IMR-90 (cell line): Measurements from ENCODE around the gene VKORC1L1. TPM values are rescaled to one million over a fixed set of nuclear protein-coding genes. Genes with fewer than 3 reads are reported as not detected.

Experiments used
- ATAC-seq: fragments of 200-7000 bp; cut with Tn5 transposase; 2 replicates; pipeline ENCODE4 v1.9.1; 2020; ENCODE audit warnings: low read depth, mild to moderate bottlenecking, moderate library complexity
- BruUV-seq: library from RNA; stranded (reverse); fragments of 400-500 nt; replicated peaks from 2 replicates; lab custom pipeline; 2021; lab: Mats Ljungman, UMichigan
- CTCF ChIA-PET: fragments of 300-600 bp; formaldehyde crosslinking; extraction: SDS; loops from one replicate; lab custom pipeline; 2021; ENCODE audit warnings: antibody characterized with exemption; lab: Yijun Ruan, JAX
- POLR2A ChIA-PET: fragments of 300-600 bp; sonication (Branson Sonifier 250); formaldehyde crosslinking; loops from one replicate; lab custom pipeline; 2022; ENCODE audit warnings: antibody characterized with exemption; ENCODE audit not compliant: unreplicated experiment; lab: Charles Lee
- DNase-seq: peaks from one replicate; pipeline ENCODE4 v3.0.0; 2013
- H2AFZ ChIP-seq: replicated peaks from 2 replicates; pipeline ENCODE3; 2013; ENCODE audit warnings: low read length, mild to moderate bottlenecking; ENCODE audit not compliant: poor library complexity
- H2AK5ac ChIP-seq: 2 replicates; pipeline ENCODE4 v1.6.1; 2013; ENCODE audit warnings: low read depth, low read length, inconsistent platforms
- H2AK9ac ChIP-seq: replicated peaks from 2 replicates; pipeline ENCODE3; 2013; ENCODE audit warnings: mild to moderate bottlenecking, low read depth, low read length, moderate library complexity; ENCODE audit not compliant: poor library complexity
- H2BK120ac ChIP-seq: 2 replicates; pipeline ENCODE4 v1.6.1; 2013; ENCODE audit warnings: low read depth, low read length, inconsistent platforms
- H2BK15ac ChIP-seq: 3 replicates; pipeline ENCODE4 v1.6.1; 2013; ENCODE audit warnings: low read depth, low read length, inconsistent platforms
- H2BK20ac ChIP-seq: 2 replicates; pipeline ENCODE4 v1.6.1; 2013; ENCODE audit warnings: low read depth, mild to moderate bottlenecking, inconsistent platforms, low read length, moderate library complexity
- H2BK5ac ChIP-seq: 2 replicates; pipeline ENCODE4 v1.6.1; 2013; ENCODE audit warnings: mild to moderate bottlenecking, low read depth, low read length, inconsistent platforms; ENCODE audit not compliant: poor library complexity, severe bottlenecking
- H3K14ac ChIP-seq: replicated peaks from 2 replicates; pipeline ENCODE4 v1.6.1; 2013; ENCODE audit warnings: low read depth, low read length, inconsistent platforms
- H3K18ac ChIP-seq: 2 replicates; pipeline ENCODE4 v1.6.1; 2013; ENCODE audit warnings: low read depth, low read length, control low read depth
- H3K23ac ChIP-seq: 2 replicates; pipeline ENCODE4 v1.6.1; 2013; ENCODE audit warnings: low read depth, low read length, inconsistent platforms
- H3K27ac ChIP-seq: 2 replicates; pipeline ENCODE4 v1.5.1; 2013; ENCODE audit warnings: mild to moderate bottlenecking, control low read depth, low read length; ENCODE audit not compliant: insufficient read depth
- H3K27me3 ChIP-seq: 2 replicates; pipeline ENCODE4 v1.6.1; 2013; ENCODE audit warnings: low read length; ENCODE audit not compliant: control insufficient read depth, insufficient read depth
- H3K36me3 ChIP-seq: 2 replicates; pipeline ENCODE4 v1.6.1; 2013; ENCODE audit warnings: low read length, mixed read lengths; ENCODE audit not compliant: control insufficient read depth, insufficient read depth
- H3K4ac ChIP-seq: 2 replicates; pipeline ENCODE4 v1.6.1; 2013; ENCODE audit warnings: low read depth, low read length, inconsistent platforms
- H3K4me1 ChIP-seq: 2 replicates; pipeline ENCODE4 v1.6.1; 2013; ENCODE audit warnings: low read length, mixed read lengths; ENCODE audit not compliant: control insufficient read depth, insufficient read depth
- H3K4me2 ChIP-seq: 2 replicates; pipeline ENCODE4 v1.6.1; 2013; ENCODE audit warnings: low read depth, mild to moderate bottlenecking, control low read depth, low read length, moderate library complexity
- H3K4me3 ChIP-seq: 2 replicates; pipeline ENCODE4 v1.5.1; 2013; ENCODE audit warnings: low read depth, mild to moderate bottlenecking, control low read depth, low read length, moderate library complexity; ENCODE audit not compliant: insufficient read depth
- H3K56ac ChIP-seq: 2 replicates; pipeline ENCODE4 v1.6.1; 2013; ENCODE audit warnings: low read length, inconsistent platforms; ENCODE audit not compliant: insufficient read depth; ENCODE audit errors: extremely low read depth
- H3K79me1 ChIP-seq, 2 experiments: 2 replicates each; pipeline ENCODE4 v1.6.1; 2013; ENCODE audit warnings: low read length in 2 of 2, inconsistent platforms in 1 of 2, low read depth in 1 of 2
- H3K9ac ChIP-seq: 2 replicates; pipeline ENCODE4 v1.6.1; 2013; ENCODE audit warnings: low read depth, low read length, control low read depth
- H3K9me1 ChIP-seq: 2 replicates; pipeline ENCODE4 v1.6.1; 2013; ENCODE audit warnings: low read length, inconsistent platforms; ENCODE audit not compliant: insufficient read depth
- H3K9me3 ChIP-seq: 2 replicates; pipeline ENCODE4 v1.6.1; 2013; ENCODE audit warnings: low read length; ENCODE audit not compliant: control insufficient read depth, insufficient read depth
- H4K20me1 ChIP-seq: 2 replicates; pipeline ENCODE4 v1.6.1; 2013; ENCODE audit warnings: low read length, inconsistent platforms; ENCODE audit not compliant: insufficient read depth
- H4K5ac ChIP-seq: 2 replicates; pipeline ENCODE4 v1.6.1; 2013; ENCODE audit warnings: mild to moderate bottlenecking, low read depth, low read length, control low read depth
- H4K8ac ChIP-seq, 2 experiments: 2 replicates each; pipeline ENCODE4 v1.6.1; 2013; ENCODE audit warnings: low read depth in 2 of 2, low read length in 2 of 2, control low read depth in 1 of 2, inconsistent platforms in 1 of 2
- H4K91ac ChIP-seq: 2 replicates; pipeline ENCODE4 v1.6.1; 2013; ENCODE audit warnings: low read depth, low read length, inconsistent platforms; ENCODE audit not compliant: insufficient read depth
- BHLHE40 ChIP-seq: fragments of 150-350 bp; IDR thresholded peaks from 2 replicates; pipeline ENCODE4 v1.6.1; 2016; ENCODE audit warnings: mild to moderate bottlenecking, low read depth, low read length
- CEBPB ChIP-seq: IDR thresholded peaks from 2 replicates; pipeline ENCODE4 v1.6.1; 2012; ENCODE audit warnings: low read depth, low read length, improper control_type of control experiment
- CHD1 ChIP-seq: IDR thresholded peaks from 2 replicates; pipeline ENCODE4 v1.6.1; 2012; ENCODE audit warnings: low read depth, low read length, improper control_type of control experiment
- CTCF ChIP-seq: conservative IDR thresholded peaks from 2 replicates; pipeline ENCODE4 v1.5.1; 2012; ENCODE audit warnings: mild to moderate bottlenecking, low read depth, low read length, improper control_type of control experiment
- ELK1 ChIP-seq: fragments of 150-350 bp; IDR thresholded peaks from 2 replicates; pipeline ENCODE4 v1.6.1; 2016; ENCODE audit warnings: low read depth, mild to moderate bottlenecking, low read length, moderate library complexity, borderline replicate concordance
- FOS ChIP-seq: fragments of 150-350 bp; IDR thresholded peaks from 2 replicates; pipeline ENCODE4 v1.6.1; 2016; ENCODE audit warnings: low read depth, low read length
- MAFK ChIP-seq: IDR thresholded peaks from 2 replicates; pipeline ENCODE4 v1.6.1; 2012; ENCODE audit warnings: low read depth, low read length, improper control_type of control experiment
- MAZ ChIP-seq: IDR thresholded peaks from 2 replicates; pipeline ENCODE4 v1.6.1; 2012; ENCODE audit warnings: low read depth, mild to moderate bottlenecking, low read length, improper control_type of control experiment, moderate library complexity, borderline replicate concordance
- MXI1 ChIP-seq: IDR thresholded peaks from 2 replicates; pipeline ENCODE4 v1.6.1; 2012; ENCODE audit warnings: low read depth, mild to moderate bottlenecking, low read length, moderate library complexity, borderline replicate concordance
- NFE2L2 ChIP-seq: fragments of 150-350 bp; IDR thresholded peaks from 2 replicates; pipeline ENCODE4 v1.6.1; 2016; ENCODE audit warnings: low read depth, mild to moderate bottlenecking, low read length
- POLR2A ChIP-seq: IDR thresholded peaks from 2 replicates; pipeline ENCODE4 v1.6.1; 2012; ENCODE audit warnings: mild to moderate bottlenecking, low read depth, low read length
- RAD21 ChIP-seq: IDR thresholded peaks from 2 replicates; pipeline ENCODE4 v1.6.1; 2012; ENCODE audit warnings: low read length, improper control_type of control experiment
- RCOR1 ChIP-seq: IDR thresholded peaks from 2 replicates; pipeline ENCODE4 v1.6.1; 2012; ENCODE audit warnings: mild to moderate bottlenecking, low read length, improper control_type of control experiment; ENCODE audit not compliant: insufficient replicate concordance
- RFX5 ChIP-seq: IDR thresholded peaks from 2 replicates; pipeline ENCODE4 v1.8.0; 2012; ENCODE audit warnings: low read depth, mild to moderate bottlenecking, low read length, moderate library complexity
- SMC3 ChIP-seq: fragments of 150-350 bp; IDR thresholded peaks from 2 replicates; pipeline ENCODE4 v1.6.1; 2016; ENCODE audit warnings: low read depth, mild to moderate bottlenecking, antibody characterized with exemption, low read length, moderate library complexity
- USF2 ChIP-seq: fragments of 150-350 bp; IDR thresholded peaks from 2 replicates; pipeline ENCODE4 v1.6.1; 2017; ENCODE audit warnings: mild to moderate bottlenecking, antibody characterized with exemption, low read length, low read depth
- WGBS, 2 experiments: methylation state at CpG; one replicate each; pipeline versions ENCODE4 v1.1.5 to v1.1.7; 2013; ENCODE audit warnings: missing lambda C conversion rate in 2 of 2; ENCODE audit not compliant: insufficient read length in 1 of 2; ENCODE audit errors: extremely low coverage in 2 of 2; 5-methylcytosine and 5-hydroxymethylcytosine counted together
- dilution Hi-C: fragments of 300-500 bp; cut with HindIII; formaldehyde crosslinking; loops from one replicate; pipeline ENCODE4 v1.14.3; 2018; ENCODE audit warnings: low sequenced_read_pairs; ENCODE audit not compliant: unreplicated experiment
- in situ Hi-C: fragments of 300-500 bp; cut with MboI; formaldehyde crosslinking; loops from 3 replicates; pipeline ENCODE4 v1.14.3; 2019; ENCODE audit warnings: low sequenced_read_pairs, inconsistent platforms, mixed read lengths
- intact Hi-C: fragments of 100-400 bp; cut with micrococcal nuclease; formaldehyde crosslinking; loops from 2 replicates; pipeline ENCODE4 v1.10.0; 2022
- polyA plus RNA-seq, 3 experiments: library from polyadenylated mRNA; depleted of rRNA; stranded (reverse); fragments of >200 nt; gene quantifications; 2 replicates each; pipeline ENCODE4 v1.2.3, GENCODE V29; 2012; ENCODE audit warnings: low replicate concordance in 1 of 3
- total RNA-seq: library from RNA; depleted of rRNA; stranded (reverse); fragments of >200 nt; gene quantifications from 2 replicates; pipeline ENCODE4 v1.2.3, GENCODE V29; 2012

VKORC1L1 gene
- total and polyA plus RNA-seq, 2 of the 4 experiments (the other 2 are of a cell fraction): 12.5 to 14.5 TPM

- Histone ChIP-seq H3K9me1 (no peaks in the 10 kb centered on the region), H3K4me1 (no peaks in the 10 kb centered on the region), H3K27me3 (no peaks in the 10 kb centered on the region), H4K8ac (no peak overlapping the region), H4K20me1 (no peaks in the 10 kb centered on the region), H3K27ac (no peak overlapping the region), H3K23ac (no peak overlapping the region), H4K5ac (no peak overlapping the region), H3K18ac (no peak overlapping the region), H2AFZ (no peak overlapping the region), H2BK15ac (no peak overlapping the region), H2BK5ac (no peak overlapping the region), H3K14ac (no peak overlapping the region), H3K56ac (no peak overlapping the region), H4K91ac (no peak overlapping the region), H2AK9ac (peak overlapping the region; percentile 42), H3K4me2 (no peak overlapping the region), H3K4me3 (no peak overlapping the region), H2BK120ac (no peak overlapping the region), H3K9me3 (no peaks in the 10 kb centered on the region), H3K4ac (no peak overlapping the region), H3K79me1 (no peaks in the 10 kb centered on the region), H2BK20ac (no peak overlapping the region), H3K9ac (no peak overlapping the region), H3K36me3 (no peaks in the 10 kb centered on the region), H2AK5ac (no peak overlapping the region)
- ATAC-seq: no peak
- ChIA-PET POLR2A (no interaction called here), CTCF (no interaction called here)
- intact Hi-C loops: no loop called here
- no peak for DNase-seq
- TF ChIP-seq FOS (no peak), USF2 (no peak), CTCF (no peak), NFE2L2 (no peak), RCOR1 (no peak), BHLHE40 (no peak), ELK1 (no peak), RAD21 (no peak), MXI1 (no peak), POLR2A (no peak), RFX5 (no peak), MAZ (no peak), MAFK (no peak), SMC3 (no peak), CEBPB (no peak), CHD1 (no peak)
- dilution Hi-C loops: no loop called here
- no TSS peak for BruUV-seq
- no CpG with 5 or more reads among the region's 4 CpGs for WGBS, 2 experiments
- in situ Hi-C loops: no loop called here
Observed at GRCh38 chr7:65992526-65992925, 119.7 kb downstream of the VKORC1L1 start.
